A172 (cell line): Measurements from ENCODE around the gene OR51B2. TPM values are rescaled to one million over a fixed set of nuclear protein-coding genes. Genes with fewer than 3 reads are reported as not detected.
"Not testable (repeated sequence)": the region's sequence is repeated elsewhere in the genome, so short reads cannot be mapped to it uniquely, and the experiment has no call there.

Experiments used
- DNase-seq: peaks from one replicate; pipeline ENCODE4 v3.0.0-alpha.2; 2015; ENCODE audit warnings: low spot score
- total RNA-seq: library from RNA; depleted of rRNA; stranded (reverse); fragments of >200 nt; shearing (Covaris generic); gene quantifications from 2 replicates; pipeline ENCODE4 v1.2.3, GENCODE V29; 2014

OR51B2 gene
- total RNA-seq, 1 experiment from 2014 or later = 0.29 TPM

GRCh38 chr11:5313326-5314023 lies 10.6 kb downstream of the OR51B2 start:
- DNase-seq = not testable (repeated sequence)

- DNase-seq = no peak
These were observed 13.7 kb downstream of the OR51B2 start for GRCh38 chr11:5310423-5310822.

- no peak for DNase-seq
These were observed 16.7 kb downstream of the OR51B2 start for GRCh38 chr11:5307256-5308019.

DNA sequence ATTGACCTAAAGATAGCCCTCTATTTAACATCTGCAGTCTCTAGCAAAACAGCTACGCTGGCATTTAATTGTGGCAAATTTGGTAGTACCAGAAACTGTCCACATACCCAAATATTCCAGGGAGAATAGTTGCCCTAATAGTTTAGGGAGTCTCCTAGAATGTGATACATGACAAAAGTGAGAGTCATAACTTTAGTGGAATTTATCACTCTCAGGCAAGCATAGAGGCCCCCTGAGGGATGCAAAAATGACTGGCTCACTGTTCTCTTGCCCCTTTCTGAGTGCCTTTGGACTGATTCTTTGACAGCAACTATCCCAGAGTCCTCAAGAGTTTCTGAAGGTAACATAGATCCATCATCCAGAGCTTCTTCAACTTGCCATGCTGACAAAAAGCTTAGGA lies 20.1 kb downstream of the OR51B2 start:
- no peak for DNase-seq

GRCh38 chr11:5303626-5304025 lies 20.5 kb downstream of the OR51B2 start:
- no peak for DNase-seq

- no peak for DNase-seq
These were observed 22.3 kb downstream of the OR51B2 start, which contains the start of gene OR51B4 for GRCh38 chr11:5301846-5302245. TSS of gene OR51B4 (minus strand) at chr11:5301946. CDS start at chr11:5301946, 0 bp downstream.

DNA sequence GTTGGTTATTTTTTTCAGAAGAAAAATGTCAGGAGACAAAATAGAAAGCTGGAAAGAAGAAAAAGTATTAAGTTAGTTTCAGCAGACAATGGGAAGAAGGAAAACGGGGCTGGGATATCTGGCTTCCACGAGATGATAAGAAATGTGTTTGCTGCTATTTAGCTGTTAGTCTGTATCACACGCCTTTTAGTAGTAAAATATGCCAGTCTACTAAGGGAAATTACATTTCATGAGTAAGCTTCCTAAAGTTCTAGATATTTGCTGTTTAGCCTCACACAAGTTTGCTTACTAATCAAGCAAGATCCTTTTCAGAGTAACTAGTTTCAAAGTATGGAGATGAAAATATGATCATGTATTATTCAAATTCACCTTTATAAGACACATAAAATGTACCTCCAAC lies 23.8 kb downstream of the OR51B2 start:
- DNase-seq = no peak

- no peak for DNase-seq
These were observed 25.6 kb downstream of the OR51B2 start for GRCh38 chr11:5298451-5298850.

DNA sequence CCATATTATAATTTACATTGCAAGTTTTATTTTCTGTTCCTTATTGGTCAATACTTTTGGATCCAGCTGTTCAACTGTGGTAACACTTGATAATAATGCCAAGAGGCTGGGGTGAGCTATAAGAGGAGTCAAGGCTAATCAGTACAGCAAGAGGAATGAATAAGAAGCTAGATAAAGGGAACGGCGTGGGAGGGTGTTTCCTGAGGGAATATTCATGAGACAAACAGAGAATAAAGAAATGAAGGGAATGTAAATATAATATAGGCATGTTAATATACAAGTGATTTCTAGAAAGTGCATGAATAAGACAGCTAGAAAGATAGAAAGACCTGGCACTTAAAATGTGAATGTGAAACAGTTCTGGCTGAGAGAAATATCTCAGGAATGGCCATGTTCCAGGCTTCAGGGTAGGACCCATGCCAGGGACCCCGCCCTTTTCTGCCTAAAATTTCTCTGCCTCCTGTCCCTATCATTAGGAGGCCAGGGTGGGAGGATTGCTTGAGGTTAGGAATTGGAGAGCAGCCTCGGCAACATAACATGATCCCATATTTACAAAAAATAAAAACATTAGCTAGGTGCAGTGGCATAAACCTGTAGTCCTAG lies 26.3 kb downstream of the OR51B2 start:
- DNase-seq = no peak

DNA sequence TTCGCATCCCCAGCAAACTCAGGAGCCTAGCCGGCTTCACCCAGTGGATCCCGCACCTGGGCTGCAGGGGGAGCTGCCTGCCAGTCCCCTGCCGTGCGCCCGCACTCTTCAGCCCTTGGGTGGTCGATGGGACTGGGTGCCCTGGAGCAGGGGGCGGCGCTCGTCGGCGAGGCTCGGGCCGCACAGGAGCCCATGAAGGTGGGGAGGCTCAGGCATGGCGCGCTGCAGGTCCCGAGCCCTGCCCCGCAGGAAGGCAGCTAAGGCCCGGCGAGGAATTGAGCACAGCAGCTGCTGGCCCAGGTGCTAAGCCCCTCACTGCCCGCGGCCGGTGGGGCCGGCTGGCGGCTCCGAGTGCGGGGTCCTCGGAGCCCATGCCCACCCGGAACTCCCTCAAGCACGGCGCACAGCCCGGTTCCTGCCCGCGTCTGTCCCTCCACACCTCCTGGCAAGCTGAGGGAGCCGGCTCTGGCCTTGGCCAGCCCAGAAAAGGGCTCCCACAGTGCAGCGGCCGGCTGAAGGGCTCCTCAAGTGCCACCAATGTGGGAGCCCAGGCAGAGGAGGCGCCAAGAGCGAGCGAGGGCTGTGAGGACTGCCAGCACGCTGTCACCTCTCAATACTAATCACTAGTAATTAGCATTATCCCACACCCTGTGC lies 29.6 kb downstream of the OR51B2 start:
- DNase-seq = not testable (repeated sequence)

DNA sequence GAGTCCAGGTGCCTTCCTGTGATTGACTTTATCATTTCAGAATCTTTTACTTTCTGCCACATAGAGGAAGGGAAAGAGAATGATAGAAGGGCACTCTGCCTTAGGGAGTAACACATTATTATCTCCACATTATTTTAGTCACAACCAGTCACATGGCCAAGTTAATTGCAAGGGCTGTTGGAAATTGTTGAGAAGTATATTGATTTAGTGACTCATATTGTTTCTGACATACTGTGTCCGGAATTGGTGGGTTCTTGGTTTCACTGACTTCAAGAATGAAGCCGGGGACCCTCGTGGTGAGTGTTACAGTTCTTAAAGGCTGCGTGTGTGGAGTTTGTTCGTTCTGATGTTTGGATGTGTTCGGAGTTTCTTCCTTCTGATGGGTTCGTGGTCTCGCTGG lies 31.1 kb downstream of the OR51B2 start:
- DNase-seq = no peak

DNA sequence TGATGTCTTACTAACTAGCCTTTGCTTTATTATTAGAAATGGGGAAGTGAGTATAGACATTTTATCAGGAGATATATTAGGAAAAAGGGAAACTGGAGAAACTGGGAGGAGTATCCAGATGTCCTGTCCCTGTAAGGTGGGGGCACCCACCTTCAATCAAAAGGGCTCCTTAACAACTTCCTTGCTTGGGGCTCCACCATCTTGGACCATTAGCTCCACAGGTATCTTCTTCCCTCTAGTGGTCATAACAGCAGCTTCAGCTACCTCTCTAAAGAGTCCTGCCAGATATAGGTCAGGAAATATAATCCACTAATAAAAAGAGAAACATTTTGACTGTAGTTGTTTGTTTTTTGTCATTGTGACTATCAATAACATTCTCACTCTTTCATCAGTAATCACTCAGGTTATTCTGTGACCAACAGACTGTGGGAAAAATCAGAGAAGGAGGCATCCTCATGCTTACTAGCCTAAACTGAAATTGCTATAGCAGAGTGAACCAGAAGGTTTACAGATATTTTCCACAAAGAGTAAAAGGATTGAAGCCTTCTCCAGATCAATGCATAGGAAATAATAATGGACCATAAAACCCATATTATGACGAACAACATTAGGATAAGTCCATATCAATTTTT lies 32.8 kb downstream of the OR51B2 start:
- DNase-seq = peak; percentile 58

DNA sequence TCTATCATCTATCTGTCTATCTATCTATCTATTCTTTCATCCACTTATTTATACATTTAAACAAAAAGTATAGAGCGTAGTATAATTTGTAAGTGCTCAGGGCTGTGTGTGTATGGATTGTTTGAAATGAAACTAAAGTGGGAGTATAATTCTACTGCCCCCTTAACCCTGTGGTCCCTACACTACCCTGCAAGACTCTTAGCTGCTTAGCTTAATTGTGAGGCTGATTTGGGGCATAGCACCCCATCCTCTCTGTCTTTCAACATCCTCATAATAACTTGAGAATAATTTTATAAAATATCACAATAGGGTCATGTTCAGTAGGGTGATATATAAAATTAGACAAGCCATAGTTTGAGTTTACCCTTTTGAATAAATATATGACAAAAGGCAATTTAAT lies 34.0 kb downstream of the OR51B2 start:
- DNase-seq = no peak

GRCh38 chr11:5289696-5290095 lies 34.4 kb downstream of the OR51B2 start:
- no peak for DNase-seq

- no peak for DNase-seq
These were observed 35.1 kb downstream of the OR51B2 start for GRCh38 chr11:5288906-5289550.

DNA sequence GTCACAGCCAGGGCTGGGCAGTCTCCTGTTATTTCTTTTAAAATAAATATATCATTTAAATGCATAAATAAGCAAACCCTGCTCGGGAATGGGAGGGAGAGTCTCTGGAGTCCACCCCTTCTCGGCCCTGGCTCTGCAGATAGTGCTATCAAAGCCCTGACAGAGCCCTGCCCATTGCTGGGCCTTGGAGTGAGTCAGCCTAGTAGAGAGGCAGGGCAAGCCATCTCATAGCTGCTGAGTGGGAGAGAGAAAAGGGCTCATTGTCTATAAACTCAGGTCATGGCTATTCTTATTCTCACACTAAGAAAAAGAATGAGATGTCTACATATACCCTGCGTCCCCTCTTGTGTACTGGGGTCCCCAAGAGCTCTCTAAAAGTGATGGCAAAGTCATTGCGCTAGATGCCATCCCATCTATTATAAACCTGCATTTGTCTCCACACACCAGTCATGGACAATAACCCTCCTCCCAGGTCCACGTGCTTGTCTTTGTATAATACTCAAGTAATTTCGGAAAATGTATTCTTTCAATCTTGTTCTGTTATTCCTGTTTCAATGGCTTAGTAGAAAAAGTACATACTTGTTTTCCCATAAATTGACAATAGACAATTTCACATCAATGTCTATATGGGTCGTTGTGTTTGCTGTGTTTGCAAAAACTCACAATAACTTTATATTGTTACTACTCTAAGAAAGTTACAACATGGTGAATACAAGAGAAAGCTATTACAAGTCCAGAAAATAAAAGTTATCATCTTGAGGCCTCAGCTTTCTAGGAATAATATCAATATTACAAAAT lies 35.8 kb downstream of the OR51B2 start:
- DNase-seq = peak; percentile 17

DNA sequence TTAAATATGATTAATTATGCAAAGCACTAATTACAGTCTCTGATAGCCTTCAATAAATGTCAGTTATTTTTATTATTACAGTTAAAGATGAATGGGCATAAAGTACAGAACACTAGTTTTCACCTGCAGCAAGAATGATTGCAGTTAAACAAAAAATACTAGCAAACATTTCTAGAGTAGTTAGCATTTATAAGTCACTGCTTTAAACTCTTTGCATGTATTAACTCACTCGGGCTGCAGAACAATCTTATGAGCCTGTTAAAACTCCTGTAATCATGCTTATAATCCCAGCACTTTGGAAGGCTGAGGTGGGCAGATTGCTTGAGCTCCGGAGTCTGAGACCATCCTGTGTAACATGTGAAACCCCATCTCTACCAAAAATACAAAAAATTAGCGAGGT lies 37.2 kb downstream of the OR51B2 start:
- no peak for DNase-seq

- DNase-seq = no peak
These were observed 37.7 kb downstream of the OR51B2 start for GRCh38 chr11:5286351-5286750.

DNA sequence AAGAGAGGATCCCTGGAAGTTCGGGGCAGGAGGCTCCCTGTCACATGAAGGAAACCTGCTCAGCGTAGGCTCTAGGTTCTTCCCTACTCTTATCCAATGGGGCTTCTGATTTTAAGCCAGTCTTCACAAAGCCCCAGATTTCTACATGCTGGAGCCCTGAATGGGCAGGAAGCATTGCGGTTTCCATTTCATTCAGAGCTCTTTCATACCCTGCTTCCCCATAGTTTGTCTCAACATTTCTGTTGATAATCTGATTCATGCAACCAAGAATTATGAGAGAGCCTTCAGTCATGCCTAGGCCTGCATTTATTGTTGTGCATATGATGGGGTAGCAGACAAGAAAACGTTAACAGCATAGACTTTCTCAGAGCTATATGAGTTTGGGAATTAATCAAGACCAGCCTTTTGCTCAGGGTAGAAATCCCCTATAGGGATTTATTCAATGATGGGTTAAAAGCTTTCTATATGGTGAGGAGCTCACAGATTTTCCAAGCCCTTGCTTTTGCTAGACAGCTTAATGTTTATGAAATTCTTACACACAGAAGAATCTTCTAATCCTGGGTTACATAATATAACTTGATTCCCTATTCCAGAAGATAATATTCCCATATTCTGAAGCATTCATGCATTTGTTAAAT lies 38.3 kb downstream of the OR51B2 start:
- no peak for DNase-seq

- DNase-seq = no peak
These were observed 39.5 kb downstream of the OR51B2 start for GRCh38 chr11:5284637-5285036.
